Activated T-helper 1 cell treated with Interleukin-2 at 50 U/mL for 16 hours (primary cell): ENCODE measurements around the gene C1QB.

Experiments used
- DNase-seq: peaks from one replicate; pipeline ENCODE4 v3.0.0-alpha.2; 2020; ENCODE audit warnings: low read depth

Gene C1QB, protein sequence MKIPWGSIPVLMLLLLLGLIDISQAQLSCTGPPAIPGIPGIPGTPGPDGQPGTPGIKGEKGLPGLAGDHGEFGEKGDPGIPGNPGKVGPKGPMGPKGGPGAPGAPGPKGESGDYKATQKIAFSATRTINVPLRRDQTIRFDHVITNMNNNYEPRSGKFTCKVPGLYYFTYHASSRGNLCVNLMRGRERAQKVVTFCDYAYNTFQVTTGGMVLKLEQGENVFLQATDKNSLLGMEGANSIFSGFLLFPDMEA

DNA sequence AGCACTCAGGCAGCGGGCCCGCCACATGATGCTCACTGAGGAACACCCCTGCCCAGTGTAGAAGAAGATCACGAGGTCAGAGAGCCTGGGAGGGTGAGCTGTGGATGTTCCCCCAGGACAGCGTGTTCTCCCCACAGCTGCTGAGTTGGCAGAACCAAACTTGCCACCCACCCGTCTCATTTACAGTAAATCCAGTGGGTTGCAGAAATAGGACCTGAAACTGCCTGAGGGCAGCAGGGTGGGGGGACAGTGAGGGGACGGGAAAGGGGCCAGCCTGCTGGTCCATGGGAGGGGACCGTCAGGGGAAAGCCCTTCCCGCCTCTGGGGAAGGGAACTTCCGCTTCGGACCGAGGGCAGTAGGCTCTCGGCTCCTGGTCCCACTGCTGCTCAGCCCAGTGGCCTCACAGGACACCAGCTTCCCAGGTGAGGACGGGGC, at the start of gene C1QB:
Gene C1QB (plus strand): TSS at position 356 of the 436 bp plus-strand sequence. CDS start 6,227 bp downstream, outside the sequence.
- DNase-seq = no peak

DNA sequence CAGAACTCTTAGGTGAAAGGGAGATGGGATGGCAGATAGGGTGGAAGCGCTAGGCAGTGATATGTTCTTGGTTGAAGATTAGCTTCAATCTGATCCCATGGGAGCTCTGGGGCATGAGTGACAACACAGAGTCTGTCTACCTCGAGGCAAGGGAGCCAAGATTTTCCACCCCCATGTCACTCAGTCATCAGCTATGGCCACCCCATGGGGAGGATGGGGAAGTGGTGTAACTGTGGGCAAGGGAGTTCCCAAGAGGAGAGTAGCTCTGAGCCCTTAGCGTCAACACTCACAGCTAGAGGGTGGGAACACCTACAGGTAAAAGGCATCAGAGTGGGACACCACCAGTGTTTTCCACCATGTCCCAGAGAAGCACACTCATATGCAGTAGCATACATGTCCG, 46.9 kb upstream of the C1QB start:
- DNase-seq = no peak

DNA sequence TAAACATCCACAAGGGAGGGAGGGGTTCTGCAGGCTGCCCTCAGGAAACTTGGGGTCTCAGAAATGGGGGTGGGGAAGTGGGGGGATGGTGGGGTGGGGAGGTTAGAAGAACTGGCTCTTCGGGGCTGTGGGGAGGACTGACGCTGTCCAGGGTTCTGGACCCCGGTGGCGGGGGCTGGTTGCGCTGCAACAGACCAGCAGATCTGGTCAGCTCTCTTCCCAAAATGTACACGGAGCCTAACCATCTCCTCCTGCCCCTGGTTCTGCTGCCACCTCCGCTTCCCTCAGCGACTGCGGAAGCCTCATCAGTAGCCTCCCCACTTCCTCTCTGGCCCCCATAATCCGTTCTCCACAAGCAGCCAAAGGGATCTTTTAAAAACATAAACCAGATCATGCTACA, 45.9 kb upstream of the C1QB start:
- DNase-seq = no peak

DNA sequence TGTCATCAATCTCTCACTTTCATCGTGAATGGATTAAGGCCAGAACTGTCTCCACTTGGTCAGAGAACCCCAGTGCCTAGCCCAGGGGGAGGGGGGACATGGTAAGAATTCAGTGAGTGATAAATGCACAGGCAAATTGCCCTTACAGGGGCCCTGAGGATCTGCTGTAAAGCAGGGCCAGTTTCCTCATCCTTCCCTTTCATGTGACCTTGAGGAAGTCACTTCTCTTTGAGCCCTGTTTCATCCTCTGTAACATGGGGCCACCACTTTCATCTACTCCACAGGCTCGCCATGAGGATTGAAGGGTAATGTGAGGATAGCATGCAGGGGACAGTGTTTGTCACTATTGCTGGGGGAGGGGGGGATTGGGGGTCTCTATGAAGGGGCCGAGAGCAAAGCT, 44.7 kb upstream of the C1QB start:
- no peak for DNase-seq

DNA sequence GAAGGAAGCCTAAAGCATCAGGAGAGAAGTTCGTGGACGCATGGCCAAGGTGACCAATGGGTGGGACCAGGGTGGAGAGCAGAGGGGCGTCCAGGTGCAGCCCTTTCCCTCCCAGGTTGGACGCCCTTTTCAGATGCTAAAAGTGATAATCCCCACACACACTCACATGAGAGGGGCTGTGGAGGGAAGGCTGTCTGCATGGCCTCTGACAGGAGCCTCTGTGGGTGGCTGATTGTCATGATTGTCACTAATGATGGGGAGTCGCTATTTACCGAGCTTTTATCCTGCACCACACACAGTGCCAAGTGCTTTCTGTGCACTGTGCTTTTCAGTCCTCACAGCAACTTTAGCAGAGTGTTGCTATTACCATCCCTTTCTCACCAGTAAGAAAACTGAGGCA, 43.7 kb upstream of the C1QB start:
- no peak for DNase-seq

DNA sequence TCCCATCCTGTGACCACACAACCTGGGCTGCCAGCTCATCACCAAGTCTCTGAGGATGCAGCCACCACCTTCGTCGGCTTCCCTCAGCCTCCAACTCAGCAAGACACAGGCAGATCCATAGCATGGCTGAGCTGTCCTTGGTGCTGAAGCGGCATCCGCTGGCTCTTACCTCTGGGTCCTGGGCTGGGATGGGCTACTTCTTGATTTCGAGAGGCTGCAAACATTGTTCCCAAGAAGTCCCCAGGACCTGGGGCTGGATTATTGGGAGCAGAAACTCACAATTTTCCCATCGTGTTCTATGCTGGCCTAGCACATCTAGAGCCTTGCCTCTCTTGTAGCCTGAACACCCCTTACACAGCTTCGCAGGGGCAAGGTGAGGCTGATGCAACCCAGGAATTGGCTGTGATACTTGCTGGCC, 41.5 kb upstream of the C1QB start:
- no peak for DNase-seq

DNA sequence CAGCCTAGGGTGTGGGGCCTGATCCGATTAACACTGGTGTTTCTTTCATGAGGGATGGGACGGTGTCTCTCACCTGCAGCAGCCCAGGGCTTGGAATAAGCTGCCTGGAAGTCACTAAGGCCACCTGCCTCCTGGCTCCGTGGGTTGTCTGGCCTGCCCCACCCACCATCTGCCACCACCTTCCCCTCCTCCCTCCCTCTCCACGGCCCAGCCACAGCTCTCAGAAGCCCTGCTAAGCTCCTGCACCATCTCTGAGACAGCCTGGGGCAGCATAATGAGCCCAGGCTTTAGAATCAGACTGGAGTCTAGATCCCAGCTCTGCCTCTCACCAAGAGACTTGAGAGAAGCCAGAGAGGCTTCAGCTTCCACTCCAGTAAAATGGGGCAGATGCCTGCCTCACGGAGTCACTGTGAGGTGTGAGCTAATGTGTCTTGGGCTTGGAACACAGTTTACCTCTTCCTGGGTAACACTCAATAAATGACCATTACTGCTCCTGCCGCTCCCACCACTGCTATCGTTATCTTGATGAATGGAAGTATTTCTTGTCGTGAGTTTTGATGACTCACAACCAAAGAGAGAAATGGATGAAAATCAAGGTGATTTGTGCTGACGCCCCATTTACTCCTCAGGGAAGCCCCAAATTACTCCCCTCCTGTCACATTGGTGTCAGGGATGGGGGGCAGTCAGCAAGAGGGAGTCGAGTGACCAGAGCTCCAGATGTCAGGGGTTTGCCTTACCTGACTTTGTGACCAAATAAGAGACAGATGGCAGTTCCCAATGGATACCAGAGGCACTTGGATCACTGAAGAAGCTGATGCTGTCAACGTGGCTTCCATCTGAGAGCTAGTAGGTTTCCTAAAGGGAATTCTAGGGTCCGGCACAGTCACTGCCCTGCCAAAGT, 40.1 kb upstream of the C1QB start:
- no peak for DNase-seq

DNA sequence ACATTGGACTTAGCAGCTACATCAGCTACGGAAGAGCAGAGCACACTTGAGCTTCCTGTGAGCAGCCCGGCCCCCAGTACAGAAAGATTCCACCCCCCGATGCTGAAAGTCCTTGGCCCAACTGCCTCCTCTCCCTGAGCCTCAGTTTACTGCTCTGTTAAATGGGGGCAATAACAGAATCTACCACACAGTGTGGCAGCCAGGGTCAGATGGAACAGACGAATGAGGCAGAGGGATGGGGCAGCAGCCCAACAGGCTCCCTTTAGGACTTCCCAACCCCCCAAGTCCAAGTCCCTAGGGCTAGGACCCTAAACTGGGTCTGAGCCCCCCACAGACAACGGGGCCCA, 39.5 kb upstream of the C1QB start:
- no peak for DNase-seq

DNA sequence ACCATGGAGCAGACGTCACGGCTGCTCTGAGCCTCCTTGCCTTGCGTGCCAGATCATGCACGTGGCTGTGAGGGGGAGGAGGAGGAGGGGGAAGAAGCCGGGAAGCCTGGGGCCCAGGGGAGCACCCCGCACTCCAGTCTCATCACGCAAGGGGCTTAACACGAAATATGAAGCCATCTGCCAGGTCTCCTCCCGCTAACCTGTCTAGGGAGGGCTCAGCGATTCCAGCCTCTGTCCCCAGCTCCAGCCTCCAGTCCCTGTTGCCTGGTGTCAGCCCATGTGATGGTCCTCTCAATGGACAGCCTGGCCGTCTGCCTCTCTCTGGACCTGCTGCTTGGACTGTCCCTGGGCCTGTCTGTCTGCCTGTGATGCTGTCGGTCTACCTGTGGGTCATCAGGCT, 39.1 kb upstream of the C1QB start:
- DNase-seq = no peak

DNA sequence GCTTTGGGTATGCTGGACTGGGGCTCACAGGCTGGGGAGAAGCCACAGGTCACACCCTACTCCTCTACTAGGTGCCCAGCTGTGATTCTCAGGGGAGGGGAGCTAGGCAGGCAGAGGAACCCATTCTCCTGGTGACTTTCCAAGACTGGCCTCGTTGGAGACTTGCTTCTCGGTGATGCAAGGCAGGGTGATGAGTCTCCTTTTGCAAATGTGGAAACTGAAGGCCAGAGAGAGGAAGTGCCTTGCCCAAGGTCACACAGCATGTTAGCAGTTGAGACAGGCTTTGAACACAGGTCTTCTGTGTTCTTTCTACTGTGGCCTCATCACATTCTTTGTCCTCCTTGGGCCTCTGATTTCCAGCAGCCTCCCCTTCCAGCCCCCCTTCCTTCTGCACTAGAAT, 37.1 kb upstream of the C1QB start:
- DNase-seq = no peak

DNA sequence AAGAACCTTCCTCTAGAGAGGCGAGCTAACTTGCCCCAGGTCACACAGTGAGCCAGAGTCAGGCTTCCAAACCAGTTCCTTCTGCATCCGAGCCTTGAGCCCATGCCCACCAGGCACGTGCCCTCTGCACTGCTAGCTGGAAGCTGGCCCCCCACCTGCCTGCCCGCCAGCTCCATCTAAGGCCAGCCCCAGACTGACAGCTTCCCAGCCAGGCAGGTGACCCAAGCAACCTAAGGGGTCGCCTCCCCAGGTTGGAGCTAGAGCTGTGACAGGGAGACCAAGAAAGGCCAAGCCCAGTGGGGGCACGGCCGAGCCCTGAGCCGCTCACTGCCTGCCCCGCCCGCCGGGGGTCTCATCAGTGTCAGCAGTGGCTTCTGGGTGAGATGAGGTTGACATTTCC, 36.5 kb upstream of the C1QB start:
- DNase-seq = no peak

DNA sequence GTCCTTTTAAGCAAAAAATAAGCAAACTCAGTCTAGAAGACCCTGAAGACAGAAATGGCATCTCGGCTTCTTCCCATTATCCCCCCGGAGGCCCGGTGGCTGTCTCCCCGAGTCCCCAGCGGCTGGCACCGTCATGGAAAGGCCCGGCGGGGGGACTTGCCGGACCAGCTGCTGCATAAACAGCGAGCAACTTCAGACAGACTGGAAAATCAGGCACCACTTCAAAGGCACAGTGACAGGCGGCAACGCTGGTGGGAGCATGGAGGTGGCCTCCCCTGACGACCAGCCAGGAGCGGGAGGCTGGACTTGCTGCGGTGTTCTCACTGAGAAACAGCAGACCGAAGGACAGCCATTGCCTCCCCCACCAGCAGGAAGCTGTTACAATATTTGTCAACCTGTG, 35.0 kb upstream of the C1QB start:
- no peak for DNase-seq

DNA sequence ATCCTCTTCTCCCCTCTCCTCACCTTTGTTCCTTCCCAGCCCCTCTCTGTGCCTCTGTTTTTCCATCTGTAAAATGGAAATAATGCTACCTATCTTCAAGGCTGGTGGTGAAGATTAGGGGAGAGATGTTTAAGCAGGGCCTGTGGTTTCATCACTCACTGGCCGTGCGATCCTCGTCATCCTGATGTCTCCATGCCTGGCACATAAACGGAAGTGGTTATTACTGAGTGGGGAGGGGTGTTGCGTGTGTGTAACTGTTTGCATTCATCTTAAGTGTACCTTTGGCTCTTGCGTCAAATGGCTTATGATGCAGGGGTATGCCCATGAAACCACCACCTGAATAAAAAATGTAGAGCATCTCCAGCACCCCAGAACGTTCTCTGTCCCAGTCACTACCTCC, 33.8 kb upstream of the C1QB start:
- no peak for DNase-seq

DNA sequence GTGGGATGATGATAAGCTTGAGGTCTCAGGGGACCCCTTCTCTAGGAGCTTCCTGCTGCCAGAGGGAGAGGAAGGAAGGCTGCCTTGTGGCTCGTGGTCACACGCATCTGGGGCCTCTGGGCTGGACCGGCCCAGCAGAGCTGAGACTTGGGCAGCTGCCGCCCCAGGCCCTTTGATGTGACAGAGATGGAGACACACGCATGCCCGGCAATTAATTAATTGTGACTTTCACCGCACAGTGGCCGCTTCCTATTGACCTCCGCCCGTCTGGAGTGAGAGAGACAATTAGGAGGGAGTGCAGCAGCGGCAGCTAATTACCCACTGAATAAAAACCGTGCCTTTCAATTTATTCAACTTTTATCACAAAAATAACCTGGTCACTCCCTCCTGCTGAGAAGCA, 33.2 kb upstream of the C1QB start:
- no peak for DNase-seq

DNA sequence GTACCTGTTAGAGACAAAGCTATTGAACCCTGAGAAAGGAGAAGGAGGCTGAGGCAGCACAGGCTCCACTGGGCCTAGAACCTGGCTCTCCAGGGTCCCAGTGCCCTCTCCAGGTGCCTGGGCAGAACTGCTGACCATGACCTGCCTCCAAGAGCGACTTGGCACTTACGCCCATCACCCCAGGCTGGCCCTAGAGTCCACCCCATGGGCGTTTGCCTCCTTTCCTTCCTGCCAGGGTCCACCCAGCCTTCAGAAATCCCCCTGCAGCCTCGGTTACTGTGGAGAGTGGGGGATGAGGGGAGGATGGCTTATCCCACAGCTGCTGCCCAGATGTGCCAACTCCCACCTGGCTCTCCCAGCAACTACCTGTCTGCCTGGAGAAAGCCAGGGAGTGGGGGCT, 31.3 kb upstream of the C1QB start:
- DNase-seq = no peak

DNA sequence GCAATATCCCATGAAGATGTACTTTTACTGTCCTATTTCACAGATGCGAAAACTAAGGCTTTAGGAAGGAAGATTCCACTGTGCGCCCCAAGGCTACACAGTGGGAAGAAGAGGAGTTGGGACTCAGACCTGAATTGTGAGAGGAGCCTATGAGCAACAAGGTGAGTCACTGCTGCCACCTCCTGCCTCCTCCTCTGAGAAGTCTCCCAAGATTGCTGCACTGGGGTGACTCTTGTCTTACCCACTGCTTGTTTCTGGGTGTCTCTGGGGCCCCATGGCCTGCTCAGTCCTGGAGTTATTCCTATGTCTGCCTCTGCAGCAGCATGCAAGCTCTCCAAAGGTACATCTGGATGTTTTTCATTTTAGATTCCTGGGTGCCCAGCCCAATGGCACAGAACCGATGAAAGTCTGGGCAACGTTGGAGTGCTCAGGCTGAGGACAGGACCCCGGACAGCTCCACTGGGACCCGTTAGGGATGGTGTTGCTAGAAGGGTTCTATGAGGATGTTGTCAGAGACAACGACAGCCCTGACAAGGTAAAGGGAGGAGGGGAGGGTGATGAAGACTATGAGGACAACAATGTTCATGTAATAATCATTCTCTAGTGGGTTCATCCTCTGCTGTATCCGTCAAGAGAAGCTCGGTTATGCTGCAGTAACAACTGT, 27.6 kb upstream of the C1QB start:
- DNase-seq = no peak

DNA sequence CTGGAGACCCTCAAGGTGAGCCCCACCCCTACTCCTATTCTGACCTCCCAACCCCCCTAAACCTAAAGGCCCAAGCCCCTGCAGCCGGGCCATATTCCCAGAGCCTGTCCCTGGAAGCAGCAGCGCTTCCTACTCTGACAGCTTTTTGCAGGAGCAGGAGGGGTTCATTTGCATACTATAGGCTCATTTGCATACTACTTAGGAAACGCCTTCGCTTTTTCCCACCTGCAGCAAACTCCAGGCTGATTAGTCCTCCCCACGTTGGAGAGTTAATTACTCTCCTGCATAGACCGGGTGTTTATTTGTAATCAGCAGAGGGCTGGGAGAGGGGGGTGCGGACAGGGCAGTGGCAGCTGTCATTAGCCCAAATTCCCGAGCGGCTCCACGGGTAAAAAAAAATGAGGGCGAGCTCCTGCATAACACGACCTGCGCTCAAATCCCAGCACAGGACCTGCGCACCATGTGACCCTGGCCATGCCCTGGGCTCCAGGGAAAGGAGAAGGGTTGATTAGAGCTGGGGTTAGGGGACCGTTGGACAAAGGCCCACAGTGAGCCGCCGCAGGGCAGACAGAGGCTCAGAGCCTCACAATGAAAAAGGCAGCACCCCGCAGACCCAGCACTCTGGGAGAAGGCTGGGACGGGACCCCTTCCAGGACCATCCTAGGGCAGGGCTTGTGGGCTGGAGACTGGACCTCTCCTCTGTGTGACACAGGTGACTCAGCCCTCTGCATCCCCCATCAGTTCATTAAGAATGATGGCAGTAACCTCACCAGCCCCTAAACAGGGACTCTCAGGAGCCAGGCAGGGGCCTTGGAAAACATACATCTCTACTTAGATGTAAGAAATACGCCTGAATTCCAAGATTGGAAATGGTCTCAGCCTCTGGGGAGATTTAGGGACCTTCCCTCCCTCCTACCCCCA, 26.5 kb upstream of the C1QB start:
- DNase-seq = no peak

DNA sequence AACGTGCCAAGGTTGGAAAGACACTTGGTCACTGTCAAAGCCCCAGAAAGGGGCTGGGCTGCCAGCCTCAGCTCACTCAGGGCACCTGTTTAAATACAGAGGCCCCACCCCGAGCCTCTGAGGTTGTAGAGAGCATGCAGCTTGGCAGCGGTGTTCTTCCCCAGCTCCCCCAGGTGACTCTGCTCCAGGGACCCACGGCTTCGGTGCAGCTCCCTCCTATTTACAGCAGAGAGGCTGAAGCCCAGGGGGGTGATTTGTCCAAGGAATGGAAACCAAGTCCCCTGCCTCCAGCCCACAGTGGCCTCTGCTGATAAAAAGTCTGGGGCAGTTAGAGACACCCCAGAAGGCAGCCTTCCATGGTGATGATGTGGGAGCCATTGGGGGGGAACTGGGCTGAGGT, 25.7 kb upstream of the C1QB start:
- no peak for DNase-seq

DNA sequence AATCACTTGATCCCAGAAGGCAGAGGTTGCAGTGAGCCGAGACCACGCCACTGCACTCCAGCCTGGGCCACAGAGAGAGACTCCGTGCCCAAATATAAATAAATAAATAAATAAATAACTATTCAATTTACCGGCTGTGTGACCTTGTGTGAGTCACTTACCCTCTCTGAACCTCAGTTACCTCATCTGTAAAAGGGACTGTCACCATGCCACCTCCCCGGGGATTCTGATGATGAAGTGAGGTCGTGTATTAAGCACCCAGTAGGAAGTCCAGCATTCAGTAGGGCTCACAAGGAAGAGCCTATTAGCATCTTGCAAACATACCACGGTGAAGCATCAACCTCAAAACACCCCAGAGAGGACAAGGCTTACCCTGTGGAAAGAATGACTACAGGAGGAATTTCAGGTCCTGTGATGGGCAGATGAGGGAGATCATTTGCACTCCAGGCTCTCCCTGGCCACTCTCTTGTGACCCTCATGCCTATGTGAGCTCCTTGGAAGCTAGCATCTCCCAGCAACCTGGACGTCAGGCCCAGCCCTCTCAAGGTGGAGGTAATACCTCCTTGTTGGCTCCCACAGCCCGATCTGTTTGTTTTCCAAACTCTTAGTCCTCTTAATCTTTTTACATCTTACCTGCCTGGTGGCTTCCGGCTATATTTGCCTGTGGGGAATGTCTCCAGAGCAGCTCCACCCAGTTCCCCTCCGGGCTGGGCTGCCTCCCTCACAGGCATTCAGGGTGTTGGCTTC, 24.2 kb upstream of the C1QB start:
- DNase-seq = no peak

DNA sequence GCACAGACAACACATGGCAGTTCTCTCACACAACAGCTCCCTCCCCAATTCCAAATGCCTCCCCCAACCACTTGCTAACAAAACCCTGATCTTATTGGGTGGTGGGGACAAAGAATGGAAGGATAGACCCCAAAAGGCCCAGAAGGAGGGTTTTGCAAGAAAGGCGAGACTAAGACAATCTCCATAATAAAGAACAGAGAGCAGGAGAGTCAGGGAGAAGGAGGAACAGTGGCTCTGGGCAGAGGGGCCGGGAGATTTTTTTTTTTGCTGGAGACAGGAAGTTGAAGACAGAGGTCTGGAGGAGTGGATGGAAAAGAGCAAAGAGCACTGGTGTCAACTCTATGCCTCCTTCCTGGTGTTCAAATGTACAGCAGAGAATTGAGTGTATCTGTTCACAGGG, 23.1 kb upstream of the C1QB start:
- DNase-seq = no peak

DNA sequence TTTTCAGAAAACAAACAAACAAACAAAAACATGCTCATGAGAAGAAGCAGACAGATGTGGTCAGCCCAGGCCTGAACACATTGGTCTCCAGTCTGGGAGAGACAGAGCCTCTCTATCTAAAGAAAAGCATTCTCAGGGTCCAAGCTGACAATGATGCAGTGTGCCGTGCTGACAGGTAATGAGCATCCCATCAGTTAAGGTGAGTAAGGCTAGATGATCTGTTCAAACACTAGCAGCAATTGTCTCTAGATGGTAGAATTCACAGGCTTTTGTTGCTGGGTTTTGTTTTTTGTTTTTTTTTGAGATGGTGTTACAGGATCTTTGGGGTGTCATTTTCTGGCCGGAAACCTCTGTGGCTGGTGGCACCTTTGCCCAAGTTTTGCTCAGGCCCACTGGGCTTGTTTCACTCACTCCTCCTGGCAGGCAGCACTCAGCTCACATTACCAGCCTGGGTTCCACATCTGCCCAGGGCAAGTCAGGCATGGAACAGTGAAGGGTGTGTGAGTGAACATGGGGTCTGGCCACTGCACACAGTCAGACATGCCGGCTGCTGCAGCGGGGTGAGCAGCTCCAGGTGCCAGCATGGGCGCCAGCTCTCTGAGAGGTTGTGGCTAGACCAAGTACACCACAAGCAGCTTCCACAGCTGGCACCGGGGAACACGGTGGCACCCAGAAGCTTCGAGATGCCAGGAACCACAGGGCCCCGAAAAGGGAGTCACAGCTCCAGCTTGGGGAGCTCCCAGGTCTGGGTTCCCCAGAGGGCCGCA, 19.2 kb upstream of the C1QB start:
- DNase-seq = no peak
